Measurements from ENCODE around the gene APOC3. TPM values are rescaled to one million over a fixed set of nuclear protein-coding genes. Genes with fewer than 3 reads are reported as not detected.
"Not testable (repeated sequence)": the region's sequence is repeated elsewhere in the genome, so short reads cannot be mapped to it uniquely, and the experiment has no call there.

Gene APOC3
- total and polyA plus RNA-seq, 4 donors, result 1.4 TPM; not detected in 3

DNA sequence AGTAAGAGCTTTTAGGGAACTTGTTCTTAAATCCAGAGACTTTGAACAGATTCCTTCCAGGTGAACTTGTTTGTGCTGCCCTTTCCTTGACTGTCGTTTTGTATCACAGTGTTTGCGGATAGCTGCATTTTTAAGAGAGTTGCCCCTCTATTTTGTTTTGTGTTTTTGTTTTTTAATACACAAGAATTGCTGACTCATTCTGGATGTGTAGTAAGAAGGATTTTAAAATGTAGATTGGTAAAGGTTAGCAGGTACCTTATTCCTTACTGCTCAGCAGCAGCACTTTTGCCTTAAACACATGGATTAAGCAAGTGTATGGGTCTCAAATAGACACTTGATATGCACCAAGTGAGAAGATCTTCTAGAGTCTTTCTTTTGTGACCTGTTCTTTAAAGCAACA, 29.1 kb upstream of the APOC3 start:
- no peaks in the 10 kb centered on the region for H3K27me3 ChIP-seq (ENCODE audit: control insufficient read depth, insufficient read depth, low read length)
- no peaks in the 10 kb centered on the region for H3K4me1 ChIP-seq (ENCODE audit: control insufficient read depth, insufficient read depth, low read length)
- H3K36me3 ChIP-seq (ENCODE audit: control insufficient read depth, insufficient read depth, low read length), result no peaks in the 10 kb centered on the region
- no CpG with 5 or more reads among the region's 2 CpGs for WGBS (ENCODE audit: insufficient coverage)
- no peaks in the 10 kb centered on the region for H3K9me3 ChIP-seq (ENCODE audit: control insufficient read depth, insufficient read depth, low read length)
- no peak overlapping the region for H3K4me3 ChIP-seq (ENCODE audit: low read depth, low read length)
- H3K27ac ChIP-seq (ENCODE audit: low read depth, low read length), result no peak overlapping the region
- no peak for DNase-seq (ENCODE audit: low read depth in 4 of 6, low spot score in 6 of 6)

DNA sequence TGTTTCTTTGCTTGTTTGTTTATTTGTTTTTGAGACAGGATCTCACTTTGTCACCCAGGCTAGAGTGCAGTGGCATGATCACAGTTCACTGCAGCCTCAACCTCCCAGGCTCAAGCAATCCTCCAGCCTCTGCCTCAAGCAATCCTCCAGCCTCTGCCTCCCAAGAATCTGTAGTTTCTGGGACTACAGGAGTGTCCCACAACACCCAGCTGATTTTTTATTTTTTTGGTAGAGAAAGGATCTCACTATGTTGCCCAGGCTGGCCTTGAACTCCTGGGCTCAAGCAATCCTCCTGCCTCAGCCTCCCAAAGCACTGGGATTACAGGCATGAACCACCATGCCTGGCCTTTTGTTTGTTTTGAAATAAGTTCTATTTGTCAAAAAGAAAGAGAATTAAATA, 28.0 kb upstream of the APOC3 start:
- not testable (repeated sequence) for H3K9me3 ChIP-seq (ENCODE audit: control insufficient read depth, insufficient read depth, low read length); H3K4me1 ChIP-seq (ENCODE audit: control insufficient read depth, insufficient read depth, low read length); H3K36me3 ChIP-seq (ENCODE audit: control insufficient read depth, insufficient read depth, low read length); H3K27me3 ChIP-seq (ENCODE audit: control insufficient read depth, insufficient read depth, low read length); DNase-seq (ENCODE audit: low read depth in 4 of 6, low spot score in 6 of 6); H3K27ac ChIP-seq (ENCODE audit: low read depth, low read length); H3K4me3 ChIP-seq (ENCODE audit: low read depth, low read length)

DNA sequence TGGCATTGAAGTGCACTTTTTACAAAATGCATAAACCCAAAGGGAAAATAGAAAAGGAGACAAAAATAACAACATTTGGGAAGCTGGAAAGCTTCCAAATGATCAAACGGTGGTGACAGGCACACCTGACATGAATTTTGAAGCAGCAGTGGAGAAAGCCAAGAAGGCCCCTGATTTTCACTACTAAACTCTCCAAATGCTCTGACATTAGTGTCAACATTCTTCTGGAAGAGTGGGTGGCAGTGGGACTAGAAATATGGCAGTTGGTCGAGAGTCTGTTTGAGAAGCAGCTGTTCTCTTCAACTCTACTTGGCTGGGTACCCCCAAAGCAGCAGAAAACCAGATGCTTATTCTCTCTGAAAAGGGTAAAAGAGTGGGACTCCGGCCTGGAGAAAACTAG, 25.7 kb upstream of the APOC3 start:
- 29% methylated on average over 2 of the region's 3 CpGs for WGBS (ENCODE audit: insufficient coverage)

DNA sequence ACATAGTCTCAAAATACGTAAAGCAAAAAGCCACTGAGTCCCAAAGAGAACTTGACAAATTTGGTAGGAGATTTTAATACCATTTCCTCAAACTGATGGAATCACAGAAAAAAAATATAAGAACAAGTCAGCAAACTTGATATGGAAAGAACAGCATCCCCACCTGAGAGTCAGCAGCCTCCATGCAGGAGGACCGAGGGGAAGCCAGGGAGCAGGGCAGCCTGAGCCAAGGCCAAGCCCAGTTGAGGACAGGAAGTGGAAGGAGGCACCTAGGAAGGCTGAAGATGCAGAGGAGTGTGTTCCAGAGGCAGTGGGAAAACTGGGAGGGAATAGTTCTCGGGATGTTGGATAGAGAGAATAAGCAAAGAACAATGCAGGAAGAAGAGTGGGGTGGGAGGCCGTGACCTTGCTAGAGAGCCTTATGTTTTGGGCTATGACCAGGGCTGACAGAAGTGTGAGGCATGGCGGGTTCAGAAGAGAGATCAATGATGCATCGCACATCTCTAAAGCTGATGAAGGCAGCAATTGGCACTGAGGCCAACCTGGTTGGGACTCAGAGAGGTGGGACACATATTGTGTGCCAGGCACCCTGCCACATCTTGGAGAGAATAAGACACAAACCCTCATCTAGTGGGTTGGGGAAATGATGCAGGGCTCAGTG, 22.0 kb upstream of the APOC3 start:
- Histone ChIP-seq H3K4me3 (ENCODE audit: low read depth, low read length) (no peak overlapping the region), H3K36me3 (ENCODE audit: control insufficient read depth, insufficient read depth, low read length) (no peaks in the 10 kb centered on the region), H3K9me3 (ENCODE audit: control insufficient read depth, insufficient read depth, low read length) (no peaks in the 10 kb centered on the region), H3K4me1 (ENCODE audit: control insufficient read depth, insufficient read depth, low read length) (no peaks in the 10 kb centered on the region), H3K27ac (ENCODE audit: low read depth, low read length) (no peak overlapping the region), H3K27me3 (ENCODE audit: control insufficient read depth, insufficient read depth, low read length) (no peaks in the 10 kb centered on the region)
- WGBS (ENCODE audit: insufficient coverage), result 85% methylated on average over 4 of the region's 6 CpGs
- DNase-seq (ENCODE audit: low read depth in 4 of 6, low spot score in 6 of 6), result no peak

More for the DNA sequence above, 25.7 kb upstream of the APOC3 start:
- no peak overlapping the region for H3K27ac ChIP-seq (ENCODE audit: low read depth, low read length)
- no peaks in the 10 kb centered on the region for H3K27me3 ChIP-seq (ENCODE audit: control insufficient read depth, insufficient read depth, low read length)
- H3K4me1 ChIP-seq (ENCODE audit: control insufficient read depth, insufficient read depth, low read length), result no peaks in the 10 kb centered on the region
- no peaks in the 10 kb centered on the region for H3K36me3 ChIP-seq (ENCODE audit: control insufficient read depth, insufficient read depth, low read length)
- H3K9me3 ChIP-seq (ENCODE audit: control insufficient read depth, insufficient read depth, low read length), result no peaks in the 10 kb centered on the region
- peak in 1 of 6 donors; percentile 52 for DNase-seq (ENCODE audit: low read depth in 4 of 6, low spot score in 6 of 6)
- no peak overlapping the region for H3K4me3 ChIP-seq (ENCODE audit: low read depth, low read length)

GRCh38 chr11:116808262-116809175, 21.2 kb upstream of the APOC3 start:
- DNase-seq (ENCODE audit: low read depth in 4 of 6, low spot score in 6 of 6), result no peak
- Histone ChIP-seq H3K4me1 (ENCODE audit: control insufficient read depth, insufficient read depth, low read length) (no peaks in the 10 kb centered on the region), H3K27me3 (ENCODE audit: control insufficient read depth, insufficient read depth, low read length) (no peaks in the 10 kb centered on the region), H3K36me3 (ENCODE audit: control insufficient read depth, insufficient read depth, low read length) (no peaks in the 10 kb centered on the region), H3K4me3 (ENCODE audit: low read depth, low read length) (no peak overlapping the region), H3K27ac (ENCODE audit: low read depth, low read length) (no peak overlapping the region), H3K9me3 (ENCODE audit: control insufficient read depth, insufficient read depth, low read length) (no peaks in the 10 kb centered on the region)
- whole genome bisulfite sequencing (ENCODE audit: insufficient coverage), result 81% methylated on average over 7 of the region's 14 CpGs

- no peaks in the 10 kb centered on the region for H3K36me3 ChIP-seq (ENCODE audit: control insufficient read depth, insufficient read depth, low read length)
- H3K4me1 ChIP-seq (ENCODE audit: control insufficient read depth, insufficient read depth, low read length), result no peaks in the 10 kb centered on the region
- H3K27me3 ChIP-seq (ENCODE audit: control insufficient read depth, insufficient read depth, low read length), result no peaks in the 10 kb centered on the region
- no peak for DNase-seq (ENCODE audit: low read depth in 4 of 6, low spot score in 6 of 6)
- WGBS (ENCODE audit: insufficient coverage), result 92% methylated on average over 2 of the region's 3 CpGs
- no peak overlapping the region for H3K27ac ChIP-seq (ENCODE audit: low read depth, low read length)
- H3K9me3 ChIP-seq (ENCODE audit: control insufficient read depth, insufficient read depth, low read length), result no peaks in the 10 kb centered on the region
- no peak overlapping the region for H3K4me3 ChIP-seq (ENCODE audit: low read depth, low read length)
Observed at GRCh38 chr11:116811194-116811593, 18.5 kb upstream of the APOC3 start.

DNA sequence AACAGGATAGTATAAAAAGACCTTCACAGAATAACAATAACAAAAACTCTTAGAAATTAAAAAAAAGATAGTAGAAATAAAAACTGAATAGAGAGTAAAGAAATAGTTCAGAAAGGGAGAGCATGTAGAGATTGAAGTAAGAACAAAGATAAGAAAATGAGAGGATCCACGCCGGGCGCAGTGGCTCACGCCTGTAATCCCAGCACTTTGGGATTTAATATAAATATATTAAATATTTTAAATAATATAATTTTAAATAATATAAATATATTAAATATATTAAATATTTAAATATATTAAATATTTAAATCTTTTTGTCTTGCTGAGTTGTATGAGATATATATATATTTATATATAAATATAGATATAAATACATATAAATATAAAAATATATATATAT, 17.6 kb upstream of the APOC3 start:
- Histone ChIP-seq H3K36me3 (ENCODE audit: control insufficient read depth, insufficient read depth, low read length) (no peaks in the 10 kb centered on the region), H3K9me3 (ENCODE audit: control insufficient read depth, insufficient read depth, low read length) (no peaks in the 10 kb centered on the region), H3K4me3 (ENCODE audit: low read depth, low read length) (no peak overlapping the region), H3K4me1 (ENCODE audit: control insufficient read depth, insufficient read depth, low read length) (no peaks in the 10 kb centered on the region), H3K27ac (ENCODE audit: low read depth, low read length) (no peak overlapping the region), H3K27me3 (ENCODE audit: control insufficient read depth, insufficient read depth, low read length) (no peaks in the 10 kb centered on the region)
- WGBS (ENCODE audit: insufficient coverage), result no CpG with 5 or more reads among the region's 4 CpGs
- no peak for DNase-seq (ENCODE audit: low read depth in 4 of 6, low spot score in 6 of 6)

DNA sequence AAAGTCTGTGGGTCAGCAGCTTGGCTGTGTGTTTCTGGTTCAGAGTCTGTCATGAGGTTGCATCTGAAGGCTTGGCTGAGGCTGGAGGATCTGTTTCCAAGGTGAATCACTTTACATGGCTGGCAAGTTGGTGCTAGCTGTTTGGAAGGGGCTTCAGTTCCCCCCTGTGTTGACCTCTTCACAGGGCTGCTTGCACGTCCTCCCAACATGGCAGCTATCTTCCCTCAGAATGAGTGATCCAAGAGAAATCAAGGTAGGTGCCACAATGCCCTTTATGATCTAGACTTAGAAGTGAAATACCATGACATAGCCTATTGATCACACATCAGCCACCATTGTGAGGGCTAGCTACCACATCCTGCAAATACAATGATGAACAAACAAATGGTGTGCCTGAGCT, 16.5 kb upstream of the APOC3 start:
- no peak for DNase-seq (ENCODE audit: low read depth in 4 of 6, low spot score in 6 of 6)
- no peak overlapping the region for H3K4me3 ChIP-seq (ENCODE audit: low read depth, low read length)
- H3K27ac ChIP-seq (ENCODE audit: low read depth, low read length), result no peak overlapping the region
- H3K27me3 ChIP-seq (ENCODE audit: control insufficient read depth, insufficient read depth, low read length), result no peaks in the 10 kb centered on the region
- H3K4me1 ChIP-seq (ENCODE audit: control insufficient read depth, insufficient read depth, low read length), result no peaks in the 10 kb centered on the region
- 90% methylated on average over 1 of the region's 1 CpG for WGBS (ENCODE audit: insufficient coverage)
- H3K36me3 ChIP-seq (ENCODE audit: control insufficient read depth, insufficient read depth, low read length), result no peaks in the 10 kb centered on the region
- no peaks in the 10 kb centered on the region for H3K9me3 ChIP-seq (ENCODE audit: control insufficient read depth, insufficient read depth, low read length)

GRCh38 chr11:116813781-116814471, 15.8 kb upstream of the APOC3 start:
- 76% methylated on average over 3 of the region's 5 CpGs for WGBS (ENCODE audit: insufficient coverage)
- Histone ChIP-seq H3K36me3 (ENCODE audit: control insufficient read depth, insufficient read depth, low read length) (no peaks in the 10 kb centered on the region), H3K27me3 (ENCODE audit: control insufficient read depth, insufficient read depth, low read length) (no peaks in the 10 kb centered on the region), H3K9me3 (ENCODE audit: control insufficient read depth, insufficient read depth, low read length) (no peaks in the 10 kb centered on the region), H3K4me1 (ENCODE audit: control insufficient read depth, insufficient read depth, low read length) (no peaks in the 10 kb centered on the region), H3K27ac (ENCODE audit: low read depth, low read length) (no peak overlapping the region), H3K4me3 (ENCODE audit: low read depth, low read length) (no peak overlapping the region)
- DNase-seq (ENCODE audit: low read depth in 4 of 6, low spot score in 6 of 6), result no peak
